ENCODE data around the gene CHURC1. TPM values are rescaled to one million over a fixed set of nuclear protein-coding genes. Genes with fewer than 3 reads are reported as not detected.
A peak's percentile ranks its signal among the peaks of the same experiment; 100 is the strongest.

The CHURC1 gene
- total RNA-seq, 1 experiment from 2014 or later: 48.5 TPM

DNA sequence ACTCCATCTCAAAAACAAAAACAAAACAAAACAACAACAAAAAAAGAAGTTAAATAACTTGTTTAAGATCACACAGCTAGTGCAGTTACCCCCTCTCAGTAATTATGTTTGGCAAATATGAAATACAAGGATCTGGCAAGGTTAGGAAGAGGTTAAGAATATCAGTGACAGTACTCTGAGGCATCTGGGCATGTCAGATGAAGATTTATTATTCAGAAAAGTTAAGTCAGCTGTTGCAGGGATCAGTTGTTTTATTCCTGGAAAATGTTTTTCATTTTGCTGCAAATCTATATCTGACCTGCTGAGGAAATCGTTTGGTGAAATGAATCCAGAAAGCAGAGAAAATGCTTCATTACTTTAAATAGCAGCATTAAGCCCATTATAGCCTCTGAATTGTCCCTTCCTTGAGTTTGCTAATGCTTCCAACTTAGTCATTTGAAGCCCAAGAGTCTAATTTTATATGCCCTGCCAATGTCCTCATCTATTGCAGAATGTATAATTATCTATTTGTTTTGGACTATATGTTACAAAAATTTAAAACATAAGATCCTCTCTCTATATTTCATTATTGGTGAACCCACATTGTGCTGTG, 20.2 kb downstream of the CHURC1 start:
- no peak for DNase-seq
- intact Hi-C loops (cut with micrococcal nuclease; ENCODE audit: unreplicated experiment): no loop called here
- CTCF ChIA-PET: no interaction called here
- peaks cover 32% of the 10 kb centered on the region for H3K36me3 Mint-ChIP-seq (ENCODE audit: insufficient read depth, unreplicated experiment)
- TF ChIP-seq, protein P1, sequence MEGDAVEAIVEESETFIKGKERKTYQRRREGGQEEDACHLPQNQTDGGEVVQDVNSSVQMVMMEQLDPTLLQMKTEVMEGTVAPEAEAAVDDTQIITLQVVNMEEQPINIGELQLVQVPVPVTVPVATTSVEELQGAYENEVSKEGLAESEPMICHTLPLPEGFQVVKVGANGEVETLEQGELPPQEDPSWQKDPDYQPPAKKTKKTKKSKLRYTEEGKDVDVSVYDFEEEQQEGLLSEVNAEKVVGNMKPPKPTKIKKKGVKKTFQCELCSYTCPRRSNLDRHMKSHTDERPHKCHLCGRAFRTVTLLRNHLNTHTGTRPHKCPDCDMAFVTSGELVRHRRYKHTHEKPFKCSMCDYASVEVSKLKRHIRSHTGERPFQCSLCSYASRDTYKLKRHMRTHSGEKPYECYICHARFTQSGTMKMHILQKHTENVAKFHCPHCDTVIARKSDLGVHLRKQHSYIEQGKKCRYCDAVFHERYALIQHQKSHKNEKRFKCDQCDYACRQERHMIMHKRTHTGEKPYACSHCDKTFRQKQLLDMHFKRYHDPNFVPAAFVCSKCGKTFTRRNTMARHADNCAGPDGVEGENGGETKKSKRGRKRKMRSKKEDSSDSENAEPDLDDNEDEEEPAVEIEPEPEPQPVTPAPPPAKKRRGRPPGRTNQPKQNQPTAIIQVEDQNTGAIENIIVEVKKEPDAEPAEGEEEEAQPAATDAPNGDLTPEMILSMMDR (IDR thresholded peaks at IDR 0.05; ENCODE audit: unreplicated experiment): no peak
- H3K27ac Mint-ChIP-seq (ENCODE audit: unreplicated experiment): no peak overlapping the region
- no peaks in the 10 kb centered on the region for H3K9me3 Mint-ChIP-seq (ENCODE audit: low read depth, unreplicated experiment)
- H3K27me3 Mint-ChIP-seq (ENCODE audit: unreplicated experiment): no peaks in the 10 kb centered on the region
- H3K4me1 Mint-ChIP-seq (ENCODE audit: low read depth, unreplicated experiment): peaks cover 32% of the 10 kb centered on the region
- no TSS peak for BruUV-seq (replicated peaks)
- no peak overlapping the region for H3K4me3 Mint-ChIP-seq (ENCODE audit: low read depth, unreplicated experiment)

DNA sequence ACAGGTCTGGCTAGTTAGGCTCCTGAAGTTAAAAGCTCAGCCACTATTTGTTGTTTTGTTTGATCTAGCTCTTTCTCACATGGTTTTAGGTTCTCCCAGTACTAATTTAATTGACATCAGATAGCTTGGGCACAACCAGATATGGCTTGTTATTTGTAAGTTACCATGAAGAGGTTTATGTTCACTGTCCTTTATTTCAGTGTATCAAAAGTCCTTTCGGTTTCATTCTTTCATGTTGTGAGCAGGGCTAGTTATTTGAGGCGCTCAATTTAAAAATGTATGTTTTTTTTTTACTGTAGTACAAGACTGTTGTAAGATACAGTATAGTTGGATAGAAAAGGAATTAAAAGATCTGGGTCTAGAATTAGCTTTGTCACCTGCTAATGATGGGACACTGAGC, 21.3 kb downstream of the CHURC1 start:
- TF ChIP-seq, protein P1 (IDR thresholded peaks at IDR 0.05; ENCODE audit: unreplicated experiment): no peak
- intact Hi-C loops (cut with micrococcal nuclease; ENCODE audit: unreplicated experiment): no loop called here
- H3K9me3 Mint-ChIP-seq (ENCODE audit: low read depth, unreplicated experiment): no peaks in the 10 kb centered on the region
- no peak for DNase-seq
- H3K36me3 Mint-ChIP-seq (ENCODE audit: insufficient read depth, unreplicated experiment): peaks cover 42% of the 10 kb centered on the region
- no TSS peak for BruUV-seq (replicated peaks)
- no peak overlapping the region for H3K27ac Mint-ChIP-seq (ENCODE audit: unreplicated experiment)
- no peak overlapping the region for H3K4me3 Mint-ChIP-seq (ENCODE audit: low read depth, unreplicated experiment)
- CTCF ChIA-PET: no interaction called here
- H3K27me3 Mint-ChIP-seq (ENCODE audit: unreplicated experiment): no peaks in the 10 kb centered on the region
- H3K4me1 Mint-ChIP-seq (ENCODE audit: low read depth, unreplicated experiment): peaks cover 43% of the 10 kb centered on the region

DNA sequence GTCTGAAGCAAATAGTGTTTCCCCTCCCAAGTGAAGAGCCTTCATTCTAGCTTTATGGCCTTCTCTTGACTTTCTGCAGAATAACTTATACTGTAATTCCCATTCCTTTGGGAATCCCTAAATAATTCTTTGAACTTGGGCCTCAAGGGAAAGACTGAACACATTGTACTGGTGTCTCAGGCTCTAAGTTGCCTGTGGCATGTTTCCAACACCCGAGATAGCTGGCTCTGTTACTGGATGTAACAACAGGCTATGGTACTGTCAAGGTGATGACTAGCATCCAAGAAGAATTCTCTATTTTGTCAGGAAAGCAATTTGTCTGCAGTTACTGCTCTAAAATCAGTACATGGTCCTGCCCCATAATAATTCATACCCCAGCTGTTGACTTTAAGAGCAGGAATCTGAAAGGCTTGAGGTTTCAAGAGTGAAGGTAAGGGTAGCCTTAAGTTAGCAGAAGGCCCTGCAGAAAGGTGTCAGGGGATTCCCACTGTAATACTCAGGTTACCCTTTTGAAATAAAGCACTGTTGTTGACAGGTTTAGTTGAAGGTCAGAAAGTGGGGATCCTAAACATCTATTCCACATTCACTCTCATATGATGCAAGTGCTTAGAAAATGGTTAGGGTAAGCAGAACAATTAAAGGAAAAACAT, 23.0 kb downstream of the CHURC1 start:
- H3K4me1 Mint-ChIP-seq (ENCODE audit: low read depth, unreplicated experiment): peaks cover 51% of the 10 kb centered on the region
- no peaks in the 10 kb centered on the region for H3K27me3 Mint-ChIP-seq (ENCODE audit: unreplicated experiment)
- CTCF ChIA-PET: no interaction called here
- peak overlapping the region; percentile 76 for H3K4me3 Mint-ChIP-seq (ENCODE audit: low read depth, unreplicated experiment)
- no TSS peak for BruUV-seq (replicated peaks)
- peaks cover 60% of the 10 kb centered on the region for H3K36me3 Mint-ChIP-seq (ENCODE audit: insufficient read depth, unreplicated experiment)
- peak overlapping the region; percentile 92 for H3K27ac Mint-ChIP-seq (ENCODE audit: unreplicated experiment)
- no peaks in the 10 kb centered on the region for H3K9me3 Mint-ChIP-seq (ENCODE audit: low read depth, unreplicated experiment)
- TF ChIP-seq, protein P1 (IDR thresholded peaks at IDR 0.05; ENCODE audit: unreplicated experiment): no peak
- intact Hi-C loops (cut with micrococcal nuclease; ENCODE audit: unreplicated experiment): no loop called here
- no peak for DNase-seq

DNA sequence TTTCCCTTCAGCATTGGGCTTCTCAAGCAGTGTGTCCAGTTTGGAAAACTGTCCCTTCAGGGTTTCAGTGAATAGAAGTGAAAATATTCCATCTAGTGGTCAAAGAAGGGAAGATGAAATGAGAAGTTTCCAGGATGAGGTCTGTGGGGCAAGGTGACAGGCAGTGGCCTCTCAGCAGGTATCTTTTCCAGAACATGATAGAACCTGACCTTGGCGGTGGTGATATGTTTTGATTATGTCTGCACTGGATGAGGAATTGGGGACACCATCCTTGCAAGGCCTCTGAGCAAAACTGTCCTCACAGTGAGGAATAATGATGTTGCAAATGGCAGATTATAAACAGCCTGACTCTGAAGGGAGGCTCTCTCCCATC, 23.6 kb downstream of the CHURC1 start:
- H3K4me3 Mint-ChIP-seq (ENCODE audit: low read depth, unreplicated experiment): peak overlapping the region; percentile 76
- no peaks in the 10 kb centered on the region for H3K9me3 Mint-ChIP-seq (ENCODE audit: low read depth, unreplicated experiment)
- H3K4me1 Mint-ChIP-seq (ENCODE audit: low read depth, unreplicated experiment): peaks cover 54% of the 10 kb centered on the region
- no TSS peak for BruUV-seq (replicated peaks)
- H3K27me3 Mint-ChIP-seq (ENCODE audit: unreplicated experiment): no peaks in the 10 kb centered on the region
- DNase-seq: no peak
- peak overlapping the region; percentile 92 for H3K27ac Mint-ChIP-seq (ENCODE audit: unreplicated experiment)
- TF ChIP-seq, protein P1 (IDR thresholded peaks at IDR 0.05; ENCODE audit: unreplicated experiment): no peak
- intact Hi-C loops (cut with micrococcal nuclease; ENCODE audit: unreplicated experiment): no loop called here
- peaks cover 65% of the 10 kb centered on the region for H3K36me3 Mint-ChIP-seq (ENCODE audit: insufficient read depth, unreplicated experiment)
- CTCF ChIA-PET: no interaction called here
